GM13976 (cell line): ENCODE results near the gene TMEM14C.
A peak's percentile ranks its signal among the peaks of the same experiment; 100 is the strongest.
"Not testable (repeated sequence)": the region's sequence is repeated elsewhere in the genome, so short reads cannot be mapped to it uniquely, and the experiment has no call there.

Experiments used
- DNase-seq: peaks from one replicate; pipeline ENCODE4 v3.0.0; 2012; ENCODE audit warnings: low spot score
- in situ Hi-C: fragments of 300-500 bp; cut with MboI; formaldehyde crosslinking; loops from one replicate; pipeline ENCODE4 v1.12.0; 2022; ENCODE audit warnings: low sequenced_read_pairs, mixed read lengths, inconsistent platforms; ENCODE audit not compliant: unreplicated experiment
- TF ChIP-seq, protein P1 (sequence below): IDR thresholded peaks from 2 replicates; pipeline ENCODE4 v1.5.1; 2012; ENCODE audit warnings: borderline replicate concordance, mild to moderate bottlenecking; ENCODE audit not compliant: insufficient read depth; ENCODE audit errors: extremely low read depth, missing control alignments, control extremely low read depth

TMEM14C gene

DNA sequence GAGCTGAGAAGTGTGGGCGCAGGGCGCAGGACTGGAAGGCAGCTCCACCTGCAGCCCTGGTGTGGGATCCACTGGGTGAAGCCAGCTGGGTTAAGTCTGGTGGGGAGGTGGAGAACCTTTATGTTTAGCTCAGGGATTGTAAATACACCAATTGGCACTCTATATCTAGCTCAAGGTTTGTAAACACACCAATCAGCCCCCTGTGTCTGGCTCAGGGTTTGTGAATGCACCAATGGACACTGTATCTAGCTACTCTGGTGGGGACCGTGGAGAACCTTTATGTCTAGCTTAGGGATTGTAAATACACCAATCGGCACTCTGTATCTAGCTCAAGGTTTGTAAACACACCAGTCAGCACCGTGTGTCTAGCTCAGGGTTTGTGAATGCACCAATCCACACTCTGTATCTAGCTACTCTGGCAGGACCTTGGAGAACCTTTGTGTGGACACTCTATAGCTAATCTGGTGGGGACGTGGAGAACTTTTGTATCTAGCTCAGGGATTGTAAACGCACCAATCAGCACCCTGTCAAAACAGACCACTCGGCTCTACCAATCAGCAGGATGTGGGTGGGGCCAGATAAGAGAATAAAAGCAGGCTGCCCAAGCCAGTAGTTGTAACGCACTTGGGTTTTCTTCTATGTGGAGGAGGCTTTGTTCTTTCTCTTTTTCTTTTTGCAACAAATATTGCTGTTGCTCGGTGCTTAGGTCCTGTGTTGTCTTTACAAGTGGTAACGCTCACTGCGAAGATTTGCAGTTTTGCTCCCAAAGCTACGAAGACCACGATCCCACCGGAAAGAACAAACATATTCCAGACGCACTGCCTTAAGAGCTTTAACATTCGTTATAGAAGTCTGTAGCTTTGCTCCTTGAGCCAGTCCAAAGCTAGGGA lies 1.7 kb upstream of the TMEM14C start:
- in situ Hi-C loops, DNase-seq: not testable (repeated sequence)

DNA sequence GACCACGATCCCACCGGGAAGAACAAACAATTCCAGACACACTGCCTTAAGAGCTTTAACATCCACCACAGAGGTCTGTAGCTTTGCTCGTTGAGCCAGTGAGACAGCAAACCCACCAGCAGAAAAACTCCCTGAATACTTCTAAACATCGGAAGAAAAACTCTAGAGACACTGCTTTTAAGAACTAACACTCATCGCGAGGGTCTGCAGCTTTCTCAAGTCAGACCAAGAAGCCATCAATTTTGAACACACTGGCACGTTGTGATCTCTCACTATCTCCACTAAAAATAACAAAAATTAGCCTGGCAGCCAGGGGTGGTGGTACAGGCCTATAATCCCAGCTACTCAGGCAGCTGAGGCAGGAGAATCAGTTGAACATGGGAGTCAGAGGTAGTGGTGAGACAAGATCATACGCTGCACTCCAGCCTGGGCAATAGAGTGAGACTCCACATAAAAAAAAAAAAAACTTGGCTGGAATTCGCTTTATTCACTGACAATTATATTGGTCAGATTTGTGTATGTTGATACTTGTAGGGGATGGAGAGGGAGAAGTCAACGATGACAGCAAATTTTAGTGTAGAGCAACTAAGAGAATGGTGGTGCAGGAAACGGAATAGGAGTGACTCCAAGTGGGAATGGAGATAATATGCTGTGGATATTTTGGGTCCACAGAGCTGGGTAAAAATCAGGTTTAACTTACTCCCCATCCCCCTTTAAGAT lies 860 bp upstream of the TMEM14C start:
- no peak for DNase-seq
- in situ Hi-C loops, result no loop called here
- TF ChIP-seq, protein P1, sequence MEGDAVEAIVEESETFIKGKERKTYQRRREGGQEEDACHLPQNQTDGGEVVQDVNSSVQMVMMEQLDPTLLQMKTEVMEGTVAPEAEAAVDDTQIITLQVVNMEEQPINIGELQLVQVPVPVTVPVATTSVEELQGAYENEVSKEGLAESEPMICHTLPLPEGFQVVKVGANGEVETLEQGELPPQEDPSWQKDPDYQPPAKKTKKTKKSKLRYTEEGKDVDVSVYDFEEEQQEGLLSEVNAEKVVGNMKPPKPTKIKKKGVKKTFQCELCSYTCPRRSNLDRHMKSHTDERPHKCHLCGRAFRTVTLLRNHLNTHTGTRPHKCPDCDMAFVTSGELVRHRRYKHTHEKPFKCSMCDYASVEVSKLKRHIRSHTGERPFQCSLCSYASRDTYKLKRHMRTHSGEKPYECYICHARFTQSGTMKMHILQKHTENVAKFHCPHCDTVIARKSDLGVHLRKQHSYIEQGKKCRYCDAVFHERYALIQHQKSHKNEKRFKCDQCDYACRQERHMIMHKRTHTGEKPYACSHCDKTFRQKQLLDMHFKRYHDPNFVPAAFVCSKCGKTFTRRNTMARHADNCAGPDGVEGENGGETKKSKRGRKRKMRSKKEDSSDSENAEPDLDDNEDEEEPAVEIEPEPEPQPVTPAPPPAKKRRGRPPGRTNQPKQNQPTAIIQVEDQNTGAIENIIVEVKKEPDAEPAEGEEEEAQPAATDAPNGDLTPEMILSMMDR, result no peak

More for the DNA sequence above, 1.7 kb upstream of the TMEM14C start:
- TF ChIP-seq, protein P1, result peak; percentile 26

DNA sequence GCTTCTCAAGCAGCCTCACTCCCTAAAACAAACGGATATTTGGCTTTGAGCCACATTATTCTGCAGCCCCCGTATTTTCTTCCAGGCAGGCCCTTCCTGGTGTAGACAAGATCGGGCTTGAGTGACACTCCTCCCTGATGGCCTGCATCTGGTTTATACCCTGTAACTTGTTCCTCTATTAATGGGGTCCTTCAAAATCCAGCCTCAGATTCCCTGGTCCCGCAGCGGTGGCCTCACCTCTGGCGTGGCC lies 375 bp upstream of the TMEM14C start:
- TF ChIP-seq, protein P1, result no peak
- no peak for DNase-seq
- in situ Hi-C loops, result no loop called here

DNA sequence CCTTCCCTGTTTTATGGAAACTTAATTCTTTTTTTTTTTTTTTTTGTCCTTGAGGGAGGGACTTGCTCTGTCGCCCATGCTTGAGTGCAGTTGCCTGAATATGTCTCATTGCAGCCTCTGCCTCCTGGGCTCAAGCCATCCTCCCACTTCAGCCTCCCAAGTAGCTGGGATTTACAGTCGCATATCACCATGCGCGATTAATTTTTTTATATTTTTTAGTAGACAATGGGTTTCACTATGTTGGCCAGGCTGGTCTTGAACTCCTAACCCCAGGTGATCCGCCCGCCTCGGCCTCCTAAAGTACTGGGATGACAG lies 654 bp downstream of the TMEM14C start:
- no peak for DNase-seq
- in situ Hi-C loops, result no loop called here
- TF ChIP-seq, protein P1, result no peak

DNA sequence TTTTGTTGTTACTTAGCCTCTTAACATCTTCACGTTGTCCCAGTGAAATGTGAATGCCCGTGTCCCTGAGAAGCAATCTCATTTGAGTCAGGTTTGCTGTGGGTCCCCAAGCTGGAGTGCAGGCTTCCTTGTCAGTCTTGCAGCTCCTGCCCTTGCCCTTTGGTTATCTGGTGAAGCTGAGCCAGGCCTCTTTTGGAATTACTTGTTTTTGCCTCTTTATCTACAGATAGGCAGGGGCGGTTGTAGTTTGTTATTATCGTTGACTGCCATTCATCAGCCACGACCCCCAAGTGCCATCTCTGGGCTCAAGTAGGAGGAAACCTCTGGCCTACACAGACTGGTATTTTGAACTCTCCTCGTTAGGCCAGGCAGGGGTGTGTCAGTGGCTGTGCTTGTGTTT lies 2.2 kb downstream of the TMEM14C start:
- TF ChIP-seq, protein P1, result no peak
- DNase-seq, result no peak
- in situ Hi-C loops, result no loop called here

DNA sequence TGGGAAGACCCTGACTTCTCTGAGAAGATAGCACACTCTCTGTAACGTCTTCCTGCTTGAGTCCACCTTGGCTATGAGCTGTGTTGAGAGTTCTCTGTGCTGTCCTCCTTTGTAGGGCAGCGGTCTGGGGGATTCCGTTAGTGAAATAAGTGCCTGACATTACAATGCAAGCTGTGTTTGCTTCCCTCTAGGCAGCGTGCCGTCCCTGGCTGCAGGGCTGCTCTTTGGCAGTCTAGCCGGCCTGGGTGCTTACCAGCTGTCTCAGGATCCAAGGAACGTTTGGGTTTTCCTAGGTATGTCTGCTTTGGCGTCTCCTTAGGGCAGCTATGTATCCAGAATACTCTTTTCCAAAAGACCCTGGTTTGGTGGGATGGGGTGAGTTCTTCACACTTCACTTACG lies 2.8 kb downstream of the TMEM14C start:
- in situ Hi-C loops, result no loop called here
- no peak for DNase-seq
- TF ChIP-seq, protein P1, result no peak

DNA sequence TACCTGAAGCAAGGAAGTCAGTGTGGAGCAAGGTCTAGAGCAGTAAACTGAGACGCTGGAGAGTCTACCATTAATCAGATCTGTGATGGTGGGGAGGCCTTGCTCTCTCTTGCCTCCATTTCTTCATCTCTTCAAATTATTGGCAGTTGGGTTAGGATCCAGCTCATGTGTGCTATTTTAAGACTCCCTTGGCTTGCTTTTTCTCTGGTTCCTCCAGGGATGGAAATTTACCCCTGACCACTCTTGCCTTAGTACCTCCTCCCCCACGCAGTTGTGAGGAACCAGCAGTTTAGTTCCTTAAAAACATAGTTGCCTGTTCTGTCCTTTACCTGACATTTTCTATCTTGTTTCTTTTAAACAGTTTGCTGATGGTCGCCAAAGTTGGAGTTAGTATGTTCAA lies 7.4 kb downstream of the TMEM14C start:
- no peak for DNase-seq
- in situ Hi-C loops, result no loop called here
- TF ChIP-seq, protein P1, result no peak
